ENCODE measurements around the gene NR6A1. TPM values are rescaled to one million over a fixed set of nuclear protein-coding genes. Genes with fewer than 3 reads are reported as not detected.

Gene NR6A1
- total and polyA plus RNA-seq, 5 donors from 2014 or later, result 0.05 TPM; not detected in 4

GRCh38 chr9:124765439-124765835 is 5.7 kb downstream of the NR6A1 start:
- peaks cover 13% of the 10 kb centered on the region for H3K4me1 ChIP-seq (ENCODE audit: control insufficient read depth, insufficient read depth, low read length, poor library complexity, severe bottlenecking)
- Mint-ChIP-seq H3K4me3 (no peak overlapping the region), H3K36me3 (no peaks in the 10 kb centered on the region), H3K4me1 (peaks cover 0 to 17% (median 10%) of the 10 kb centered on the region in 4 donors), H3K27me3 (peaks cover 95% of the 10 kb centered on the region), H3K27ac (no peak overlapping the region), H3K9me3 (peaks cover 0 to 1% (median 0%) of the 10 kb centered on the region in 7 donors)
- no peak overlapping the region for H3K4me3 ChIP-seq (ENCODE audit: low read depth, low read length)
- H3K27me3 ChIP-seq (ENCODE audit: control insufficient read depth, insufficient read depth, low read length), result peaks cover 63% of the 10 kb centered on the region
- no peaks in the 10 kb centered on the region for H3K36me3 ChIP-seq (ENCODE audit: control insufficient read depth, insufficient read depth, low read length)
- ATAC-seq (ENCODE audit: low read depth in 2 of 2) (no peak), DNase-seq (no peak)
- H3K9me3 ChIP-seq (ENCODE audit: control insufficient read depth in 2 of 2, low read length in 2 of 2), result no peaks in the 10 kb centered on the region
- no peak overlapping the region for H3K27ac ChIP-seq (ENCODE audit: insufficient read depth, low read length, poor library complexity, severe bottlenecking)

DNA sequence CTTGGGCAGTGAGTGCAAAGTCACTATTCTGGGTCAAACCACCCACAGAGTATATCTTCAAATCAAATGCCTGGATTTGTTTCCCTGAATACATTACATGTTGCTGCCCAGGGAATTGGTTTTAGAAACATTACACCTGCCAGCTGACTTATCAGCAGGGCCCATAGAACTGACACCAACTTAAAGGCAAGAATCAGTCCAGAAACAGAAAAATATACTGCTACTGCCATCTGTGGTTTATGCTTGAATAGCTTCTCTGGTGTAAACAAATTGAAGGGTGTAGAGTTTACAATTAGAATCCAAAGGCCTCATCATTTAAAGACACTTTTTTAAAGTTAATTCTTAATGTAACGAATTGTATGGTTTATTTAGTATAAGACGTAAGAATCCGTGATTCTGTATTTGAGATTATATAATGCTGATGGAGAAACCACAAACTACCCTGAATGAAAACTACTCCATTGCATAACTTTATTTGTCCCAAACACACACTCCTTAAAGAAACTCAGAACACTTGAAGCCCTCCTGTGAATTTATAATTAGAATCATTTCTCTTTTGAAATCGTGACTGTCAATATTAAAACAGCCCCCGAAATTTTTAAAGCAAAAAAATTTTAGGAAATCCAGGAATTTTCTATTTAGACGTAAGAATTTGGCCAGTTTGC is 6.2 kb downstream of the NR6A1 start:
- H3K4me1 Mint-ChIP-seq, result peaks cover 0 to 12% (median 7%) of the 10 kb centered on the region in 4 donors
- no peak overlapping the region for H3K4me3 ChIP-seq (ENCODE audit: low read depth, low read length)
- H3K36me3 ChIP-seq (ENCODE audit: control insufficient read depth, insufficient read depth, low read length), result no peaks in the 10 kb centered on the region
- no peak overlapping the region for H3K27ac ChIP-seq (ENCODE audit: insufficient read depth, low read length, poor library complexity, severe bottlenecking)
- H3K27me3 ChIP-seq (ENCODE audit: control insufficient read depth, insufficient read depth, low read length), result peaks cover 63% of the 10 kb centered on the region
- H3K36me3 Mint-ChIP-seq, result no peaks in the 10 kb centered on the region
- H3K4me3 Mint-ChIP-seq, result no peak overlapping the region
- H3K9me3 Mint-ChIP-seq, result peaks cover 0 to 1% (median 0%) of the 10 kb centered on the region in 7 donors
- H3K4me1 ChIP-seq (ENCODE audit: control insufficient read depth, insufficient read depth, low read length, poor library complexity, severe bottlenecking), result peaks cover 8% of the 10 kb centered on the region
- H3K9me3 ChIP-seq (ENCODE audit: control insufficient read depth in 2 of 2, low read length in 2 of 2), result no peaks in the 10 kb centered on the region
- H3K27me3 Mint-ChIP-seq, result peaks cover 91% of the 10 kb centered on the region
- DNase-seq, result peak in 1 of 3 donors; percentile 36
- no peak overlapping the region for H3K27ac Mint-ChIP-seq
- no peak for ATAC-seq (ENCODE audit: low read depth in 2 of 2)

DNA sequence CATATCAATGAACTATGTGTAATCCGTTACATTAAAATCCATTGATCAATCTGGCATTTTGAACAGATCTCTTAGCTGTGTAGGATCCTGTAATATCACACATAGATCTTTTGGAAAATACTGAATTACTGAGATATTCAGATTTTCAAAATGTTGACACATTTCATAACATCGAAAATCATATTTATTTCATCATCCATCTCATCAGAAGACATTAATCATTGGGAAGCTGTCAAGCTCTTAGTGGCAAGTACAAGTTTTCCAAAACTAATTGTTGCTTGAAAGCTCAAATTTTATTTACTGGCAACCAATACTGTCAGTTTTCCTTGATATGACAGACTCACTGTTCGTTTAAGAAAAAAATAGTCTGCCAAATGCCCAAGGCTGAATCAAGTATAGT is 8.5 kb downstream of the NR6A1 start:
- Histone ChIP-seq H3K27ac (ENCODE audit: insufficient read depth, low read length, poor library complexity, severe bottlenecking) (no peak overlapping the region), H3K4me3 (ENCODE audit: low read depth, low read length) (no peak overlapping the region), H3K9me3 (ENCODE audit: control insufficient read depth in 2 of 2, low read length in 2 of 2) (no peaks in the 10 kb centered on the region), H3K27me3 (ENCODE audit: control insufficient read depth, insufficient read depth, low read length) (peaks cover 54% of the 10 kb centered on the region), H3K36me3 (ENCODE audit: control insufficient read depth, insufficient read depth, low read length) (no peaks in the 10 kb centered on the region), H3K4me1 (ENCODE audit: control insufficient read depth, insufficient read depth, low read length, poor library complexity, severe bottlenecking) (no peaks in the 10 kb centered on the region)
- H3K9me3 Mint-ChIP-seq, result peaks cover 0 to 1% (median 0%) of the 10 kb centered on the region in 7 donors
- H3K4me1 Mint-ChIP-seq, result no peaks in the 10 kb centered on the region
- ATAC-seq (ENCODE audit: low read depth in 2 of 2) (no peak), DNase-seq (no peak)
- H3K36me3 Mint-ChIP-seq, result no peaks in the 10 kb centered on the region
- no peak overlapping the region for H3K27ac Mint-ChIP-seq
- H3K4me3 Mint-ChIP-seq, result no peak overlapping the region
- H3K27me3 Mint-ChIP-seq, result peaks cover 90% of the 10 kb centered on the region

DNA sequence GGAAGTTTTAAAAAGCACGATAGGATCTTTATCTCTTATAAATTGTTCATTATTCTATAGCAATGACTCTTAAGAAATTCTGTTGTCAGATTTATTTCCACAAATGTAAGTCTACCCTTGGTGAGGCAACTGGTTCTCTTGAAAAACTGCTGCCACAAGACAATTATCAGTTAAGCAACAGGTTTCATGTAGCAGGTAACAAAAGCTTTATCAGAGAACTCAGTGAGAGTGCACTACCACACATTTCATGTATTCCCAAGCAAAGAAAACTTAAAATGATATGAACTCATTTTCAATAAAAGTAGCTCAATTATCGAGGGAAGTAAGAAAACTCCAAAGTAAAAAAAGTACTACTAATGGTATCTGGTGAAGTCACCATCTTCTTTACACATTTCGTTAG is 9.4 kb downstream of the NR6A1 start:
- ATAC-seq (ENCODE audit: low read depth in 2 of 2), result no peak
- Mint-ChIP-seq H3K27me3 (peaks cover 87% of the 10 kb centered on the region), H3K9me3 (peaks cover 0 to under 1% (median 0%) of the 10 kb centered on the region in 7 donors), H3K4me1 (no peaks in the 10 kb centered on the region), H3K4me3 (no peak overlapping the region), H3K27ac (no peak overlapping the region), H3K36me3 (no peaks in the 10 kb centered on the region)
- no peak overlapping the region for H3K27ac ChIP-seq (ENCODE audit: insufficient read depth, low read length, poor library complexity, severe bottlenecking)
- peaks cover 54% of the 10 kb centered on the region for H3K27me3 ChIP-seq (ENCODE audit: control insufficient read depth, insufficient read depth, low read length)
- DNase-seq, result no peak
- H3K9me3 ChIP-seq (ENCODE audit: control insufficient read depth in 2 of 2, low read length in 2 of 2), result no peaks in the 10 kb centered on the region
- H3K4me1 ChIP-seq (ENCODE audit: control insufficient read depth, insufficient read depth, low read length, poor library complexity, severe bottlenecking), result no peaks in the 10 kb centered on the region
- H3K4me3 ChIP-seq (ENCODE audit: low read depth, low read length), result no peak overlapping the region
- no peaks in the 10 kb centered on the region for H3K36me3 ChIP-seq (ENCODE audit: control insufficient read depth, insufficient read depth, low read length)

- no peaks in the 10 kb centered on the region for H3K36me3 Mint-ChIP-seq
- no peaks in the 10 kb centered on the region for H3K4me1 ChIP-seq (ENCODE audit: control insufficient read depth, insufficient read depth, low read length, poor library complexity, severe bottlenecking)
- no peak overlapping the region for H3K27ac Mint-ChIP-seq
- peaks cover 87% of the 10 kb centered on the region for H3K27me3 Mint-ChIP-seq
- no peaks in the 10 kb centered on the region for H3K9me3 Mint-ChIP-seq
- H3K9me3 ChIP-seq (ENCODE audit: control insufficient read depth in 2 of 2, low read length in 2 of 2), result no peaks in the 10 kb centered on the region
- H3K36me3 ChIP-seq (ENCODE audit: control insufficient read depth, insufficient read depth, low read length), result no peaks in the 10 kb centered on the region
- no peak for ATAC-seq (ENCODE audit: low read depth in 2 of 2)
- H3K4me3 Mint-ChIP-seq, result no peak overlapping the region
- no peak overlapping the region for H3K4me3 ChIP-seq (ENCODE audit: low read depth, low read length)
- no peaks in the 10 kb centered on the region for H3K4me1 Mint-ChIP-seq
- no peak for DNase-seq
- peaks cover 56% of the 10 kb centered on the region for H3K27me3 ChIP-seq (ENCODE audit: control insufficient read depth, insufficient read depth, low read length)
- no peak overlapping the region for H3K27ac ChIP-seq (ENCODE audit: insufficient read depth, low read length, poor library complexity, severe bottlenecking)
Measured at GRCh38 chr9:124761196-124761595, 9.9 kb downstream of the NR6A1 start.

DNA sequence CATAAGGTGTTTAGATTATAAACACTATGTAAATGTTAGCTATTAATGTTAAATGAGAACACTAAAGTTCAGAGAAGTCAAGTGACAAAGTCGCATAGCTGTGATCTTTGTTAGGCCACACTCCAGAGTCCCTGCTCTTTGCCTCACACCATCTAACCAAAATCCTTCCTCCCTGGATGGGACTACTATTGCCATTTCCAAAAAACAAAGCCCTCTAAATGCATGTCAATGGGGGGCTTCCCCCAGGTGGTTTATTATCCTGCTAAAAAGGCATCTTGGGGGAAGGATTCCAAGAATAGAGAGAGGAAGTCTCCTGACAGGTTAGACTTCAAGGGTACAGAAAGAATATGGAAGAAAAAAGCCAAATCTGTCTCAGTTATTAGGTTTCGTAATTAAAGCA is 10.4 kb downstream of the NR6A1 start:
- H3K27ac Mint-ChIP-seq, result no peak overlapping the region
- H3K4me1 Mint-ChIP-seq, result no peaks in the 10 kb centered on the region
- no peaks in the 10 kb centered on the region for H3K36me3 ChIP-seq (ENCODE audit: control insufficient read depth, insufficient read depth, low read length)
- no peak for ATAC-seq (ENCODE audit: low read depth in 2 of 2)
- no peak overlapping the region for H3K4me3 ChIP-seq (ENCODE audit: low read depth, low read length)
- H3K9me3 ChIP-seq (ENCODE audit: control insufficient read depth in 2 of 2, low read length in 2 of 2), result no peaks in the 10 kb centered on the region
- peaks cover 52% of the 10 kb centered on the region for H3K27me3 ChIP-seq (ENCODE audit: control insufficient read depth, insufficient read depth, low read length)
- H3K27ac ChIP-seq (ENCODE audit: insufficient read depth, low read length, poor library complexity, severe bottlenecking), result no peak overlapping the region
- H3K4me3 Mint-ChIP-seq, result no peak overlapping the region
- no peaks in the 10 kb centered on the region for H3K36me3 Mint-ChIP-seq
- H3K4me1 ChIP-seq (ENCODE audit: control insufficient read depth, insufficient read depth, low read length, poor library complexity, severe bottlenecking), result no peaks in the 10 kb centered on the region
- H3K9me3 Mint-ChIP-seq, result no peaks in the 10 kb centered on the region
- peaks cover 87% of the 10 kb centered on the region for H3K27me3 Mint-ChIP-seq
- no peak for DNase-seq

- Histone ChIP-seq H3K4me3 (ENCODE audit: low read depth, low read length) (no peak overlapping the region), H3K9me3 (ENCODE audit: control insufficient read depth in 2 of 2, low read length in 2 of 2) (no peaks in the 10 kb centered on the region), H3K36me3 (ENCODE audit: control insufficient read depth, insufficient read depth, low read length) (no peaks in the 10 kb centered on the region), H3K27ac (ENCODE audit: insufficient read depth, low read length, poor library complexity, severe bottlenecking) (no peak overlapping the region), H3K27me3 (ENCODE audit: control insufficient read depth, insufficient read depth, low read length) (peaks cover 58% of the 10 kb centered on the region), H3K4me1 (ENCODE audit: control insufficient read depth, insufficient read depth, low read length, poor library complexity, severe bottlenecking) (no peaks in the 10 kb centered on the region)
- Mint-ChIP-seq H3K36me3 (no peaks in the 10 kb centered on the region), H3K4me3 (no peak overlapping the region), H3K27ac (no peak overlapping the region), H3K9me3 (peaks cover 0 to 1% (median 0%) of the 10 kb centered on the region in 7 donors), H3K27me3 (peaks cover 89% of the 10 kb centered on the region), H3K4me1 (peaks cover 0 to 1% (median 0%) of the 10 kb centered on the region in 4 donors)
- ATAC-seq (ENCODE audit: low read depth in 2 of 2) (no peak), DNase-seq (no peak)
Measured at GRCh38 chr9:124759327-124759726, 11.8 kb downstream of the NR6A1 start.

GRCh38 chr9:124758691-124759090 is 12.4 kb downstream of the NR6A1 start:
- Mint-ChIP-seq H3K4me1 (peaks cover 0 to 2% (median 0%) of the 10 kb centered on the region in 4 donors), H3K36me3 (no peaks in the 10 kb centered on the region), H3K27me3 (peaks cover 88% of the 10 kb centered on the region), H3K27ac (no peak overlapping the region), H3K4me3 (no peak overlapping the region), H3K9me3 (peaks cover 0 to 1% (median 0%) of the 10 kb centered on the region in 7 donors)
- ATAC-seq (ENCODE audit: low read depth in 2 of 2), result no peak
- peaks cover 58% of the 10 kb centered on the region for H3K27me3 ChIP-seq (ENCODE audit: control insufficient read depth, insufficient read depth, low read length)
- no peak overlapping the region for H3K4me3 ChIP-seq (ENCODE audit: low read depth, low read length)
- H3K27ac ChIP-seq (ENCODE audit: insufficient read depth, low read length, poor library complexity, severe bottlenecking), result no peak overlapping the region
- H3K9me3 ChIP-seq (ENCODE audit: control insufficient read depth in 2 of 2, low read length in 2 of 2), result no peaks in the 10 kb centered on the region
- H3K4me1 ChIP-seq (ENCODE audit: control insufficient read depth, insufficient read depth, low read length, poor library complexity, severe bottlenecking), result no peaks in the 10 kb centered on the region
- H3K36me3 ChIP-seq (ENCODE audit: control insufficient read depth, insufficient read depth, low read length), result no peaks in the 10 kb centered on the region
- no peak for DNase-seq
